ENCODE results near the gene TMCO6.
"Not testable (repeated sequence)": the region's sequence is repeated elsewhere in the genome, so short reads cannot be mapped to it uniquely, and the experiment has no call there.

TMCO6 gene

DNA sequence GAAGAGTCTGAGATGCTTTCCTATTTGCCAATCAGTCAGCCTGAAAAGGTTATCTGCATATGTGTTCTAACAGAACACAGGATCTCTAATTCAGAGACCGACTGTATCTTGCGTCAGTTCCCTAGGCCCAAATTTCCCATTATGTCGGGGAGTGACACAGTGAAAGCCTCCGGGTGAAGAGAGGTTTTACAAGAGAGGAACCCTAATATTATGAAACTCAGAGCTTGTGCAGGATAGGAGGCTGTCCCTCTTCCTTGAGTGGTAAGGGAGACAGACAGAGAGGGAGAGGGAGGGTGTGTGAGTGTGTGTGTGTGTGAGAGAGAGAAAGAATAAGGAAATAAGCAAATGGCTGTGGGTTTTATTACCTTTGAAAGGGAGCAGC lies 8.2 kb upstream of the TMCO6 start:
- DNase-seq, result no peak

DNA sequence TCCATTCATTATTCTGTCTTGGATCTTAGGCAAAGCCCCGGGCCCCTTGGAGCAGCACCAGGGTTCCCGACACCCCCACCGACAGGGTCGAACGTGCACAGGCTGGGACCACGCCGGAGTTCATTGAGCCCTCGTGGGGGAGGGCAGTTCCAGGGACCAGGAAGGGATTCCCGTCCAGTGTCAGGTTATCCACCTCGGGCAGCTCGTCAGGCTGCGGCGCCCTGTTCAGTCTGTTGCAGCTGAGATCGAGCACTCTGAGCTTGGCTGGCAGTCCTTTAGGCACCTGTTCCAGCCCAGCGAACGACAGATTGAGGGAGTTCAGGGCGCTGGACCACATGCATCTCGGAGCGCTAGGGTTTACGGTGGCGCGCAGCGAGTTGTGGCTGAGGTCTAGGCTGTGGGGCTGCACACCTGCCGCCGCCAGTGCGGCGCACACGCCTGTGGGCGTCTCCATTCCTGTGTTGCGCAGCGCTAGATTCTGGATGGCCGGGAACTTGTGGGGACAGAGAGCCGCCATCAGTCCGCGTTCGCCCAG lies 7.4 kb upstream of the TMCO6 start:
- peak; percentile 38 for DNase-seq

DNA sequence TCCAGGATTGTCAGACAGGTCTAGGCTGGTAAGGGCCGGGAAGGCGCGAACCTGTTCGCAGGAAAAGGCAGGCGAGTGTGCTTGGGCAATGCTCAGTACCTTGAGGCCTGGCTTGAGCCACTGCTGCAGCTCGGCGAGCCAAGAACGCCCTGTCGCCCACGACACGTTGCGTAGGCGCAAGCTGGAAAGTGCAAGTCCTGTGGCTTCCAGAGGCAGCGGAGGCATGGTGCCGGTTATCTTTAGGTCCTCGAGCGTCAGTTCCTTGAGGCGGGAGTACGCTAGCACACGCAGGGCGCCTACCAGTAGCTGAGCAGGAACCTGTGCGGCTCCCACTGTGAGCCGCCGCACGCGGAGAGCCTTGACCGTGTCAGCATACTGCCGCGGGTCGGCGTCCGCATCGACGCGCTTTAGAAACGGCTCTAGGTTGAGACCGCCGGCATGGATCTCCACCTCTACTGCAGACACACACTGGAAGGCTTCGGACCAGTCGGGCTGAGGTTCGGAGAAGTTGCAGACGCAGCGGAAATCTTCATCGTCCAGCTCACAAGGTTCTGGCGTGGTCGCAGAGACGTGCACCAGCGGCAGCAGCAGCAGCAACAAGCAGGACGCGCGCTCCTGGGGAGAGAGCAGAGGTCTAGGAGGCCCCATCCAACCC lies 6.8 kb upstream of the TMCO6 start:
- peak; percentile 56 for DNase-seq

GRCh38 chr5:140633021-140633471 lies 6.2 kb upstream of the TMCO6 start, which contains the start of gene CD14:
TSS of gene CD14 (minus strand) at chr5:140633175. CDS start at chr5:140633071, 104 bp downstream.
- DNase-seq, result no peak

DNA sequence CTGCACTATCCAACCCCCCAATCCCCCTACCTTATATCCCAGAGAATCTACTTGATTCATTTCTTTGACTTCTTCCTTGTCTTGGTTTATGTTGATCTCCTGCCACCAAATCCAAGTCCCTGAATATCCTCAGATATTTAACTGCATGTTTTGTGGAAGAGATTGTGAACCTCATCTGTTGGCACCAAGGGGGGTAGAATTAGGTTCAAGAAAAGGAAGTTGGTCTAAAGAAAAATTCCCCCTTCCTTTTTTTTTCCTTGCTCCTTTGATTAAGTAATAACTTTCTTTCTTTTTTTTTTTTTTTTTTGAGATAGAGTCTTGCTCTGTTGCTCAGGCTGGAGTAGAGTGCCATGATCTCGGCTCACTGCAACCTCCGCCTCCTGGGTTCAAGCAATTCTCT lies 5.8 kb upstream of the TMCO6 start:
- DNase-seq, result no peak

DNA sequence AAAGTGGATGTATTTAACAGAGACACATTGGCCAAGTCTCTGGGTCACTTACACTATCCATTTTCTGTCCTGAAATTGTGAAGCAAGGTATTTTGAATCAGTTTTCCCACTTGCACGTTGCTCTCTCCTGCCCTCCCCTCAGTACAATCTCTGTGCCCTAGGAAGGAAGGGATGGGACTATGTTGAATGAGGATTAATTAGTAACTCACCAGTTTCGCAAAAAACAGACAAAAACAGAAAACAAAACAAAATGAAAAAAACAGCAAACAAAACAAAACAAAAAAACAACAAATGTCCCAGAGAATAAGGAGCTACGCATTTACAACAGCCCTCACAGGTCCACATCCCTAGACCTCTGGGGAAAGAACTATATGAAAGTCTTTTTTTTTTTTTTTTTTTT lies 5.1 kb upstream of the TMCO6 start:
- DNase-seq, result no peak

GRCh38 chr5:140635291-140636257 lies 3.7 kb upstream of the TMCO6 start:
- DNase-seq, result no peak

GRCh38 chr5:140637371-140638100 lies 1.7 kb upstream of the TMCO6 start:
- no peak for DNase-seq

DNA sequence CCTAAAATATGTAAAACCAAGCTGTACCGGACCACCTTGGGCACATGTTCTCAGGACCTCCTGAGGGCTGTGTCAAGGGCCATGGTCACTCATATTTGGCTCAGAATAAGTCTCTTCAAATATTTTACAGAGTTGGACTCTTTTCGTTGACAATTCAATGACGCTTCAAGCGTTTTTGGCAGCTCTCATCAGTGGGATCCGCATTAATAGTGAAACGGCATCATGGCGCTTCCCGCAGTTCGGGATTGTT lies 428 bp upstream of the TMCO6 start:
- DNase-seq, result not testable (repeated sequence)

DNA sequence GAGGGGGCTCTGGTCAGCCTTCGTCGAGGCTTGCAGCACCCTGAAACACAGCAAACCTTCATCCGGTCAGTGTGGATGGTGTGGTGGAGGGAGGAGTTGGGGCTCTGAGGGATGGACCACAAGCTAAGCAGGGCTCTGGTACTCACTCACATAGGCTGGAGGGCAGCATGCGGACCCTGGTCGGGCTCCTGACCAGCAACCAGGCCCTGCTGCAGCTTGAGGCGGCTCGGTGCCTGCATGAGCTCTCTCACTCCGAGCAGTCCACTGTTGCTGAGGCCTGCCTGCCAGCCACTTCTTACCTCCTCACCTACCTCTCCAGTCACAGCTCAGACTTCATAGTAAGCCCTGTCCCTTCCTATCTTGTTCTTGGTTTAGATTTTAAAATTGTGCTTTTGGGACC lies 2.5 kb downstream of the TMCO6 start:
- DNase-seq, result no peak

DNA sequence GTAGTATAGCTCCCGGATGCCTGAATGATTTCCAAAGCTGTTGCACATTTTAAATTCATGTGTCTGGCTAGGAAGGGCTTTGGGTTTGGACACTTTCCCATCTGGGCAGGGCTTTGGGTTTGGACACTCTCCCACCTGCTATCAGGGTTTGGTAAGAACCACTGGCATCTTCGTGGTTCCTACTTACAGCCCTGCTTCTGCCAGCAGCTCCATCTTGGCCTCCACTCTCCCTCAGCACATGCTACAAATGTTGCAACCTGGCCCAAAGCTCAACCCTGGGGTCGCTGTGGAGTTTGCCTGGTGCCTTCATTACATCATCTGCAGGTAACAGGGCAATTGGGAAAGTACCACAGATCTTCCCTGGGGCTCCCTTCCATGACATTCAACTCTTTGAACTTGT lies 3.5 kb downstream of the TMCO6 start:
- no peak for DNase-seq

DNA sequence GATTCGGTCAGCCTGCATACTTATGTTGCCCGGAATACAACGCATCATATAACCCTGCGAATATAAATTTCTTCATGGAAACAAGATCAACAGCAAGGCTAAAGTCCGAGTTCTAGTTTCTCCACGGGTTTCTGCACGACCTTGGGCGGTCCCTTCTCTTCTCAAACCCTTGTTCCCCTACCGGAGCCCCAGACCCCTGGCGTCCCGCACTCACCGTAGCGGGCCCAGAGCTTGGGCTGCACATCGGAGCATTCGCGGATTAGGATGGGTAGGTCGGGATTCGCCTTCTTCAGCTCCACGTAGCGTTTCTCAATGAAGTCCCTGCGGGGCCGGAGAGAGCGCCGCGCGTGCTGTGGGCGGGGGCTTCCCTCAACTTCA lies 7.8 kb downstream of the TMCO6 start:
- DNase-seq, result no peak

GRCh38 chr5:140658870-140659269 lies 19.6 kb downstream of the TMCO6 start:
- no peak for DNase-seq

GRCh38 chr5:140660371-140660770 lies 21.1 kb downstream of the TMCO6 start:
- not testable (repeated sequence) for DNase-seq

GRCh38 chr5:140664030-140664358 lies 24.7 kb downstream of the TMCO6 start:
- DNase-seq, result no peak

GRCh38 chr5:140664359-140665119 lies 25.3 kb downstream of the TMCO6 start, which contains the start of gene WDR55:
TSS of gene WDR55 (plus strand) at chr5:140664904. CDS start at chr5:140664913, 9 bp downstream.
- DNase-seq, result peak; percentile 82

- not testable (repeated sequence) for DNase-seq
These were observed 31.8 kb downstream of the TMCO6 start for GRCh38 chr5:140671035-140671434.

GRCh38 chr5:140671472-140672125 lies 32.3 kb downstream of the TMCO6 start:
- no peak for DNase-seq

DNA sequence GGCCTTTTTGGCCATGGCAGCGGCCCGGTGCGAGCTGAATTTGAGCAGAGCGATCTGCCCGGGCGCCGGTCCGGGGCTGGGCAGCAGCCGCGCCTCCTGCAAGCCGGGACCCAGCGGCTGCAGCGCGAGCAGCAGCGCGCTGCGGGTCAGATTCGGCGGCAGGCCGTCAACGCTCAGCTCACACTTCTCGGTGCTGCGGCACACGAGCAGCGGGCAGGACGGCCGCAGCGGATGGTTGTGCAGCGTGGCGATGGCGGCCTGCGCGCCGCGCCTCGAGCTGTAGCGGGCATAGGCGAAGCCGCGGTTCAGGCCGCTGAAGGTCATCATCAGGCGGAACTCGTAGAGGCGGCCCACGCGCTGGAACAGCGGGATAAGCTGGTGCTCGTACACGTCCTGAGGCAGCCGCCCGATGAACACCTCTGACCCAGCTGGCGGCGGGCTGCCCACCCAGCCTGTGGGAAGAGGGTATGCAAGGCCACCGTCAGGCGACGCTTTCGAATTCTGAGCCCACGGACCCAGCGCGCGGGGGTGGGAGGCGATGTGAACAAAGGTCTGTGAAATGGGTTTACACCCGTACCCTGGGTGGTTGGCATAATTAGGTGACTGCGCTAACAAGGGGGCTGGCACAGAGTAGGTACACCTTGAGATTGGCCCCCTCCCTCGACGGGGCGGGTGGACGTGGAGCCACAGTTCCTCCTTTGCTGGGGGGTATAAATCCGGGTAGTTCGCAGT lies 33.4 kb downstream of the TMCO6 start:
- DNase-seq, result no peak

DNA sequence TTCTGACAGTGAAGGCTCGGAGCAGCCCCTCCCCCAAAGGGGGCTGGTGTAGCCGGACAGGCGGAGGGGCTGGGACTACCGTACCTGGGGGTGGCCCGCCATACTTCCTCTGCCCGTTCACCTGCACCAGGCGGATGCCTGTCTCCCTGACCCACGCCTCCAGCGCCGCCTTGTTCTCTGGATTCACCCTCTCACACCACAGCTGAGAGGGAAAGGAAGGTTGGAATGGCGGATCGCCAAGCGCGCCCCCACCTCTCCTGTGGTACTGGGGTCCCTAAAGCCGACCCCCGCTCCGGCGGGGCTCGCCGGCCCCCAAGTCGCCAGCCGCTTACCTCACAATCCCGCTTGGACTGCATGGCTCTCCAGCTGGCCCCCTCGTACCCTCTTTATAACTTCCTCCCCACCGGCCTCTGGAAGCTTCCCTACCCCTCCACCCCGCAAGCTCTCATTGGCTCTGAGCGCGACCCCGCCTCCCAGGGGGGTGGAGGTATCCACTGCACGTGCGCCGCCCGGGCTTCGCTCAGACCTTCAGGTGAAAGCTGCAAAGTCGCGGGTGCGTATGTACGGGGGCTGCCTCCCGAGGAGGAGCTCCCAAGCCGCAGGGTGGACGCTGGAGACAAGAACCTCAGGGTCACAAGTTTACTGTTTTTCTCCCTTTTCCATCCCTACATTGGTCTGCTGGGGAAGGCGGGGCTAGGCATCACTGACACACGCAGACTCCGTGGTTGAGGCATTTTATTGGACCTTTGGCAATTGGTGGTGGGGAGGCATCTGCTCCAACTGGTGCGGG lies 34.1 kb downstream of the TMCO6 start, which contains the start of gene DND1:
Gene DND1 (minus strand): TSS at position 390 of the 790 bp plus-strand sequence. CDS start 34 bp downstream, at position 356.
- no peak for DNase-seq

All from NCI-H748 treated with DMSO at 0.1 percent for 48 hours (cell line).